ENCODE data around the gene IL34.
"Not testable (repeated sequence)": the region's sequence is repeated elsewhere in the genome, so short reads cannot be mapped to it uniquely, and the experiment has no call there.

Gene IL34

GRCh38 chr16:70632273-70632672 is 14.1 kb upstream of the IL34 start:
- TF ChIP-seq CTCF (IDR thresholded peaks at IDR 0.05; ENCODE audit: borderline replicate concordance, control extremely low read depth, extremely low read depth, insufficient read depth, missing control alignments), result no peak
- DNase-seq (ENCODE audit: low spot score), result no peak
- in situ Hi-C loops (cut with MboI; ENCODE audit: low sequenced_read_pairs, unreplicated experiment), result loop anchor here (25.0 kb wide), 1 partner anchor 270 kb away; no protein-coding TSS in a partner anchor

GRCh38 chr16:70633617-70634016 is 12.7 kb upstream of the IL34 start:
- in situ Hi-C loops (cut with MboI; ENCODE audit: low sequenced_read_pairs, unreplicated experiment), result loop anchor here (25.0 kb wide), 1 partner anchor 271 kb away; no protein-coding TSS in a partner anchor
- not testable (repeated sequence) for DNase-seq (ENCODE audit: low spot score)

GRCh38 chr16:70634861-70635260 is 11.5 kb upstream of the IL34 start:
- in situ Hi-C loops (cut with MboI; ENCODE audit: low sequenced_read_pairs, unreplicated experiment), result loop anchor here (25.0 kb wide), 1 partner anchor 273 kb away; no protein-coding TSS in a partner anchor
- no peak for TF ChIP-seq CTCF (IDR thresholded peaks at IDR 0.05; ENCODE audit: borderline replicate concordance, control extremely low read depth, extremely low read depth, insufficient read depth, missing control alignments)
- no peak for DNase-seq (ENCODE audit: low spot score)

- no peak for DNase-seq (ENCODE audit: low spot score)
- no peak for TF ChIP-seq CTCF (IDR thresholded peaks at IDR 0.05; ENCODE audit: borderline replicate concordance, control extremely low read depth, extremely low read depth, insufficient read depth, missing control alignments)
- in situ Hi-C loops (cut with MboI; ENCODE audit: low sequenced_read_pairs, unreplicated experiment), result loop anchor here (25.0 kb wide), 1 partner anchor 273 kb away; no protein-coding TSS in a partner anchor
These were observed 10.9 kb upstream of the IL34 start for GRCh38 chr16:70635336-70636016.

- DNase-seq (ENCODE audit: low spot score), result no peak
- no peak for TF ChIP-seq CTCF (IDR thresholded peaks at IDR 0.05; ENCODE audit: borderline replicate concordance, control extremely low read depth, extremely low read depth, insufficient read depth, missing control alignments)
- in situ Hi-C loops (cut with MboI; ENCODE audit: low sequenced_read_pairs, unreplicated experiment), result loop anchor here (25.0 kb wide), 1 partner anchor 277 kb away; no protein-coding TSS in a partner anchor
These were observed 7.3 kb upstream of the IL34 start for GRCh38 chr16:70638814-70639792.

GRCh38 chr16:70642633-70643032 is 3.7 kb upstream of the IL34 start:
- in situ Hi-C loops (cut with MboI; ENCODE audit: low sequenced_read_pairs, unreplicated experiment), result loop anchor here (25.0 kb wide), 1 partner anchor 280 kb away; no protein-coding TSS in a partner anchor

GRCh38 chr16:70643264-70643663 is 3.1 kb upstream of the IL34 start:
- not testable (repeated sequence) for DNase-seq (ENCODE audit: low spot score)
- in situ Hi-C loops (cut with MboI; ENCODE audit: low sequenced_read_pairs, unreplicated experiment), result loop anchor here (25.0 kb wide), 1 partner anchor 281 kb away; no protein-coding TSS in a partner anchor

More at GRCh38 chr16:70642633-70643032, 3.7 kb upstream of the IL34 start:
- DNase-seq (ENCODE audit: low spot score), result no peak
- no peak for TF ChIP-seq CTCF (IDR thresholded peaks at IDR 0.05; ENCODE audit: borderline replicate concordance, control extremely low read depth, extremely low read depth, insufficient read depth, missing control alignments)

Measured in GM13976 (cell line).